ENCODE results near the gene TMEM132D. TPM values are rescaled to one million over a fixed set of nuclear protein-coding genes. Genes with fewer than 3 reads are reported as not detected.

TMEM132D gene
- total and polyA plus RNA-seq, 2 of the 8 experiments (the other 6 are each of a cell fraction or from before 2014, with no cell fraction given) = 3.5 to 10.1 TPM

GRCh38 chr12:129200576-129200975 is 703.2 kb downstream of the TMEM132D start:
- ChIA-PET CTCF (ENCODE audit: partially characterized antibody) (interaction anchor here (1.5 kb wide), 1 partner anchor 9 kb away, joined by 7 read pairs; no protein-coding TSS in a partner anchor), POLR2A (ENCODE audit: partially characterized antibody) (no interaction called here)
- Histone ChIP-seq H3K4me2 (ENCODE audit: insufficient read depth in 1 of 2, low read depth in 2 of 2, low read length in 2 of 2) (no peak overlapping the region), H4K5ac (ENCODE audit: insufficient read length, low read depth, low read length) (no peak overlapping the region), H3K9me3 (ENCODE audit: insufficient read depth in 2 of 2, low read depth in 1 of 2, low read length in 1 of 2) (no peaks in the 10 kb centered on the region), H3K79me1 (ENCODE audit: low read depth, low read length) (no peaks in the 10 kb centered on the region), H4K20me1 (replicated peaks in 1 of 2; ENCODE audit: control insufficient read depth in 1 of 2, insufficient read depth in 2 of 2, low read length in 2 of 2) (no peaks in the 10 kb centered on the region), H3K23ac (ENCODE audit: insufficient read length) (no peak overlapping the region), H2BK5ac (ENCODE audit: low read depth, low read length) (no peak overlapping the region), H3K27ac (ENCODE audit: low read depth, low read length) (no peak overlapping the region), H2BK12ac (ENCODE audit: low read depth, low read length) (no peak overlapping the region), H3K4me3 (ENCODE audit: extremely low read depth in 1 of 4, insufficient read depth in 2 of 4, low read depth in 3 of 4, low read length in 4 of 4) (no peak overlapping the region), H3K36me3 (ENCODE audit: control insufficient read depth in 2 of 4, insufficient read depth in 4 of 4, low read length in 3 of 4) (no peaks in the 10 kb centered on the region), H3K27me3 (replicated peaks in 1 of 4; ENCODE audit: control insufficient read depth in 3 of 4, extremely low read depth in 1 of 4, insufficient read depth in 3 of 4, low read length in 3 of 4) (no peaks in the 10 kb centered on the region), H2BK15ac (ENCODE audit: low read length) (no peak overlapping the region), H2AFZ (ENCODE audit: low read length) (no peak overlapping the region), H3K4ac (replicated peaks; ENCODE audit: insufficient read length, low read depth, low read length) (no peak overlapping the region), H3K14ac (ENCODE audit: insufficient read length) (no peak overlapping the region), H2AK5ac (ENCODE audit: low read depth, low read length) (no peak overlapping the region), H3K9ac (replicated peaks in 1 of 4; ENCODE audit: extremely low read depth in 1 of 4, low read depth in 3 of 4, low read length in 3 of 4) (no peak overlapping the region), H3K79me2 (ENCODE audit: control insufficient read depth in 1 of 2, insufficient read depth in 2 of 2, low read length in 2 of 2) (no peaks in the 10 kb centered on the region), H4K8ac (ENCODE audit: extremely low read depth, insufficient read depth, low read length) (no peak overlapping the region), H3K18ac (ENCODE audit: extremely low read depth, low read length) (no peak overlapping the region), H3K56ac (replicated peaks; ENCODE audit: insufficient read length, low read depth, low read length) (no peak overlapping the region), H4K91ac (replicated peaks; ENCODE audit: insufficient read length, low read length) (no peak overlapping the region), H2BK20ac (ENCODE audit: low read length) (no peak overlapping the region), H3K23me2 (ENCODE audit: low read depth, low read length) (no peaks in the 10 kb centered on the region; the same call in 1 of the 2 replicates), H2BK120ac (replicated peaks; ENCODE audit: low read depth, low read length) (no peak overlapping the region), H3K4me1 (replicated peaks in 1 of 4; ENCODE audit: control insufficient read depth in 3 of 4, insufficient read depth in 4 of 4, low read length in 3 of 4) (no peaks in the 10 kb centered on the region)
- FAIRE-seq (no peak), DNase-seq (ENCODE audit: low read depth in 1 of 2, low spot score in 2 of 2) (no peak)
- WGBS, 2 experiments (ENCODE audit: extremely low coverage in 1 of 2, insufficient coverage in 1 of 2, insufficient read length in 1 of 2, insufficient replicate concordance in 2 of 2, low coverage in 1 of 2, low lambda C conversion rate in 2 of 2, missing lambda C conversion rate in 1 of 2) = 86% methylated on average over 5 of the region's 8 CpGs; no CpG with 5 or more reads in 1 of the 2 experiments
- TF ChIP-seq POLR2A (IDR thresholded peaks at IDR 0.05; ENCODE audit: control extremely low read depth in 1 of 2, low read depth in 2 of 2, low read length in 2 of 2) (no peak), SRF (IDR thresholded peaks at IDR 0.05; ENCODE audit: low read depth, low read length) (no peak), KDM4A (IDR thresholded peaks at IDR 0.05; ENCODE audit: low read depth, low read length, severe bottlenecking) (no peak), CTCF (IDR thresholded peaks at IDR 0.05; ENCODE audit: control extremely low read depth in 1 of 3, insufficient read depth in 1 of 3, low read depth in 1 of 3, low read length in 3 of 3) (no peak), BCL11A (IDR thresholded peaks at IDR 0.05; ENCODE audit: low read depth in 2 of 2, low read length in 2 of 2) (no peak), SP2 (IDR thresholded peaks at IDR 0.05; ENCODE audit: low read length) (no peak), TAF1 (IDR thresholded peaks at IDR 0.05; ENCODE audit: low read depth, low read length) (no peak), JUN (IDR thresholded peaks at IDR 0.05; ENCODE audit: low read depth, low read length) (no peak), KDM5A (IDR thresholded peaks at IDR 0.05; ENCODE audit: low read length) (no peak), SIX5 (IDR thresholded peaks at IDR 0.05; ENCODE audit: low read depth, low read length) (no peak), SAP30 (IDR thresholded peaks at IDR 0.05; ENCODE audit: insufficient read depth, insufficient replicate concordance, low read length) (no peak), GABPA (IDR thresholded peaks at IDR 0.05; ENCODE audit: borderline replicate concordance, insufficient read depth, low read length) (no peak), BRCA1 (IDR thresholded peaks at IDR 0.05; ENCODE audit: low read depth, low read length) (no peak)

Data from H1 (cell line).